ENCODE measurements around the gene EBF4. TPM values are rescaled to one million over a fixed set of nuclear protein-coding genes. Genes with fewer than 3 reads are reported as not detected.

EBF4 gene
- total RNA-seq (2014; rRNA removed; shearing (Covaris generic)) = 0.41 and 1.5 TPM in 2 replicates
- 2.6 and 4.4 TPM in 2 replicates for total RNA-seq (2022)
- Bru-seq, nascent RNA = percentile 20 among the genes with signal in this experiment
- BruChase-seq, experiment 1, labeled RNA remaining after a 6-hour chase = percentile 29 among the genes with signal in this experiment
- percentile 25 among the genes with signal in this experiment for BruChase-seq, experiment 2, labeled RNA remaining after a 2-hour chase
- long read RNA-seq = 0 reads

DNA sequence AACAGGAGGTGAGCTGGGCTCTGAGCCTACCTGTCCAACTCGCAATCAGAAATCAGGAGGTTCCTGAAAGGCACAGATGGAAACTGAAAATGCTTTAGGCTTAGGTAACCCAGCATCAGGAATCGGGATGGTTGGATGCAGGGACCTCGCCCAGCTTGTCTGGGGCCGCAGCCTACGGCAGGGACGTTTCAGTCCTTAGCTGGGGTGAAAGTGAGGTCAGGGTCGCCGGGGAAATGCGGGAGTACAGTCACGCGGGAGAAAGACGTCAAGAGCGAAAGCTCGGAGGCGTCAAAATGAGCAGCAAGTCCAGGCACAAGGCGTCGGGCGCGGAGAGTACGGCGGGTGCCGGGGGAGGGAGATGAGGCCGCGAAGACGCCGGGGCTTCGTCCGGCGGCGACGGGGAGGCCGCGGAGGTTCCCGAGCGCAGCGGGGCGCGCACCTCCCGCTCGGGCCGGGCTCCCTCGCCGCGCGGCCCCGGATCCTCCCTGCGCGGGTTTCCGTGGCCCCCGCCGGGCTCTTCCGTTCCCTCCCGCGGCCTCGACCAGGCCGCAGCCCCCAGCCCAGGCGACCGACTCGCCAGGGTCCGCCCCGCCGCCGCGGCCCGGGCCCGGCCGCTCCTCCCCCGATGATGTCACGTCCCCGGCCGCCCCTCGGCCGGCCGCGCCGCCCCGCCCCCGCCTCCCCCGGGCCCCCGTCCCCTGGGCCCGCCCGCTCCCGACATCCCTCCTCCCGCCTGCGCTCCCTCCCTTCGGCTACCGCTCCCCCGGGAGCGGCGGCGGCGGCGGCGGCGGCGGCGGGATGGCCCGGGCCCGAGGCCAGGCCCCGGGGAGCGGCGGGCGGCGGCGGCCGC, at the start of gene EBF4:
TSS of gene EBF4 (plus strand) at position 745 of the 850 bp plus-strand sequence. CDS start 866 bp downstream, outside the sequence.
- Histone ChIP-seq H4K20me1 (ENCODE audit: insufficient read depth, low read length) (no peaks in the 10 kb centered on the region), H3K79me2 (ENCODE audit: insufficient read depth, low read depth, low read length) (no peaks in the 10 kb centered on the region), H3K9me2 (ENCODE audit: insufficient read depth, low read length) (no peaks in the 10 kb centered on the region), H3K4me2 (ENCODE audit: low read length) (peak within 1 kb of the TSS; percentile 26; the same call in 1 of the 2 replicates), H3K36me3 (ENCODE audit: insufficient read depth, low read length) (no peaks in the 10 kb centered on the region), H2AFZ (ENCODE audit: low read length) (no peak within 1 kb of the TSS), H3K4me3 (ENCODE audit: low read depth, low read length, poor library complexity, severe bottlenecking) (peak within 1 kb of the TSS; percentile 19), H3K27ac (ENCODE audit: low read depth, low read length, poor library complexity, severe bottlenecking) (no peak within 1 kb of the TSS), H3K4me1 (ENCODE audit: insufficient read depth, low read length, poor library complexity, severe bottlenecking) (no peaks in the 10 kb centered on the region), H3K9me3 (ENCODE audit: low read length) (no peaks in the 10 kb centered on the region)
- no TSS peak for BruUV-seq (replicated peaks)
- ChIA-PET POLR2A (interaction anchor here (0.6 kb wide), 1 partner anchor 184 kb away, joined by 5 read pairs; no protein-coding TSS in a partner anchor), CTCF (ENCODE audit: unreplicated experiment) (no interaction called here)
- intact Hi-C loops (cut with micrococcal nuclease; ENCODE audit: unreplicated experiment) = no loop called here
- peak; percentile 7 for DNase-seq (ENCODE audit: low spot score)
- TF ChIP-seq EZH2phosphoT487 (IDR thresholded peaks at IDR 0.05; ENCODE audit: borderline replicate concordance, low read depth, low read length) (no peak), CTCF (conservative IDR thresholded peaks at IDR 0.05; ENCODE audit: low read length) (no peak)

GRCh38 chr20:2643708-2644107, 48.9 kb upstream of the EBF4 start:
- no peak overlapping the region for H3K4me2 ChIP-seq (ENCODE audit: low read length)
- POLR2A ChIA-PET = no interaction called here
- H3K36me3 ChIP-seq (ENCODE audit: insufficient read depth, low read length) = no peaks in the 10 kb centered on the region

More at GRCh38 chr20:2643708-2644107, 48.9 kb upstream of the EBF4 start:
- H3K27ac ChIP-seq (ENCODE audit: low read depth, low read length, poor library complexity, severe bottlenecking) = no peak overlapping the region
- no peaks in the 10 kb centered on the region for H3K9me3 ChIP-seq (ENCODE audit: low read length)
- no peak for DNase-seq (ENCODE audit: low spot score)
- CTCF ChIA-PET (ENCODE audit: unreplicated experiment) = no interaction called here
- no TSS peak for BruUV-seq (replicated peaks)
- no peak overlapping the region for H2AFZ ChIP-seq (ENCODE audit: low read length)
- H3K79me2 ChIP-seq (ENCODE audit: insufficient read depth, low read depth, low read length) = no peaks in the 10 kb centered on the region
- no peak overlapping the region for H3K4me3 ChIP-seq (ENCODE audit: low read depth, low read length, poor library complexity, severe bottlenecking)
- no peaks in the 10 kb centered on the region for H3K4me1 ChIP-seq (ENCODE audit: insufficient read depth, low read length, poor library complexity, severe bottlenecking)
- no peaks in the 10 kb centered on the region for H4K20me1 ChIP-seq (ENCODE audit: insufficient read depth, low read length)
- H3K9me2 ChIP-seq (ENCODE audit: insufficient read depth, low read length) = no peaks in the 10 kb centered on the region
- no peak for TF ChIP-seq EZH2phosphoT487 (IDR thresholded peaks at IDR 0.05; ENCODE audit: borderline replicate concordance, low read depth, low read length)
- TF ChIP-seq CTCF (conservative IDR thresholded peaks at IDR 0.05; ENCODE audit: low read length) = no peak
- intact Hi-C loops (cut with micrococcal nuclease; ENCODE audit: unreplicated experiment) = loop anchor here (10.0 kb wide), 1 partner anchor 259 kb away; the partner anchor contains the start of gene TGM6
